GM12878 (cell line): ENCODE measurements around the gene RASA1. TPM values are rescaled to one million over a fixed set of nuclear protein-coding genes. Genes with fewer than 3 reads are reported as not detected.

Experiments used
- ATAC-seq: fragments of 200-7000 bp; cut with Tn5 transposase; 3 replicates; pipeline ENCODE4 v1.9.1; 2020; ENCODE audit warnings: mild to moderate bottlenecking, moderate library complexity
- BruUV-seq: library from RNA; stranded (reverse); fragments of 400-500 nt; replicated peaks from 2 replicates; lab custom pipeline; 2021; lab: Mats Ljungman, UMichigan
- CTCF ChIA-PET: fragments of 300-600 bp; sonication (Branson Sonifier 250); formaldehyde crosslinking; extraction: SDS; loops from one replicate; lab custom pipeline; 2021; ENCODE audit warnings: inconsistent platforms; lab: Yijun Ruan, JAX
- POLR2A ChIA-PET: fragments of 350-600 bp; formaldehyde crosslinking; extraction: SDS; loops from one replicate; lab custom pipeline; 2021; ENCODE audit warnings: inconsistent platforms; lab: Charles Lee
- RAD21 ChIA-PET: fragments of 300-600 bp; sonication (Branson Sonifier 250); formaldehyde crosslinking; loops from one replicate; lab custom pipeline; 2023; ENCODE audit warnings: antibody characterized with exemption; ENCODE audit not compliant: unreplicated experiment; lab: Charles Lee
- SMC1A ChIA-PET: fragments of 300-600 bp; sonication (Branson Sonifier 250); formaldehyde crosslinking; loops from one replicate; lab custom pipeline; 2023; ENCODE audit not compliant: unreplicated experiment, uncharacterized antibody; lab: Charles Lee
- DNase-seq: peaks from one replicate; pipeline ENCODE4 v3.0.0-alpha.2; 2011; ENCODE audit warnings: low read depth, low spot score
- FAIRE-seq: peaks from 3 replicates; lab custom pipeline; 2011; peaks lifted over from hg19 to GRCh38; lab: Jason Lieb, UNC
- H2AFZ ChIP-seq: 2 replicates; pipeline ENCODE4 v1.6.0; 2011; ENCODE audit warnings: low read depth, low read length, control low read depth; ENCODE audit not compliant: control insufficient read depth
- H3K27ac ChIP-seq: 2 replicates; pipeline ENCODE4 v1.5.1; 2011; ENCODE audit warnings: control low read depth; ENCODE audit not compliant: control insufficient read depth, insufficient read depth
- H3K27me3 ChIP-seq, 2 experiments: replicated peaks in 1 of 2; 2 replicates each; pipeline versions ENCODE4 v1.6.0 to v1.6.1; 2011; ENCODE audit warnings: low read length in 1 of 2; ENCODE audit not compliant: control insufficient read depth in 2 of 2, insufficient read depth in 2 of 2
- H3K36me3 ChIP-seq, 2 experiments: 2 replicates each; pipeline ENCODE4 v1.5.1; 2011; ENCODE audit warnings: low read length in 1 of 2; ENCODE audit not compliant: control insufficient read depth in 2 of 2, insufficient read depth in 2 of 2
- H3K4me1 ChIP-seq: 2 replicates; pipeline ENCODE4 v1.6.1; 2011; ENCODE audit warnings: mild to moderate bottlenecking, low read length, moderate library complexity, mixed read lengths; ENCODE audit not compliant: control insufficient read depth, insufficient read depth
- H3K4me2 ChIP-seq: 2 replicates; pipeline ENCODE4 v1.6.0; 2011; ENCODE audit warnings: control low read depth; ENCODE audit not compliant: control insufficient read depth, insufficient read depth
- H3K4me3 ChIP-seq: fragments of 200-600 bp; sonication (generic); 2 replicates; pipeline ENCODE4 v1.5.1; 2016
- H3K79me2 ChIP-seq: 2 replicates; pipeline ENCODE4 v1.6.0; 2011; ENCODE audit warnings: low read length; ENCODE audit not compliant: control insufficient read depth, insufficient read depth
- H3K9ac ChIP-seq: 2 replicates; pipeline ENCODE4 v1.8.0; 2011; ENCODE audit warnings: low read length, control low read depth, mixed read lengths; ENCODE audit not compliant: control insufficient read depth, insufficient read depth
- H3K9me3 ChIP-seq: replicated peaks from 3 replicates; pipeline ENCODE4 v1.5.1; 2011; ENCODE audit warnings: mild to moderate bottlenecking, low read length; ENCODE audit not compliant: control insufficient read depth, insufficient read depth
- H4K20me1 ChIP-seq: 2 replicates; pipeline ENCODE4 v1.6.0; 2011; ENCODE audit not compliant: control insufficient read depth, insufficient read depth
- CREB1 ChIP-seq: IDR thresholded peaks from 2 replicates; pipeline ENCODE4 v1.6.1; 2012; ENCODE audit warnings: low read depth, mild to moderate bottlenecking, inconsistent platforms
- GABPA ChIP-seq: IDR thresholded peaks from 2 replicates; pipeline ENCODE4 v1.6.1; 2014; ENCODE audit warnings: antibody characterized with exemption, low read depth, mild to moderate bottlenecking, inconsistent platforms
- IKZF1 ChIP-seq: fragments of 450-650 bp; conservative IDR thresholded peaks from 2 replicates; pipeline ENCODE4 v1.6.1; 2017; ENCODE audit warnings: antibody characterized with exemption, mild to moderate bottlenecking
- JUNB ChIP-seq: IDR thresholded peaks from 2 replicates; pipeline ENCODE4 v1.6.1; 2016; ENCODE audit warnings: antibody characterized with exemption, mild to moderate bottlenecking
- JUND ChIP-seq: IDR thresholded peaks from 2 replicates; pipeline ENCODE4 v1.6.1; 2012; ENCODE audit warnings: low read depth, mild to moderate bottlenecking, low read length, improper control_type of control experiment, moderate library complexity
- LARP7 ChIP-seq: fragments of 450-650 bp; IDR thresholded peaks from 2 replicates; pipeline ENCODE4 v1.6.1; 2017; ENCODE audit warnings: mild to moderate bottlenecking
- NR2F1 ChIP-seq: fragments of 450-650 bp; conservative IDR thresholded peaks from 2 replicates; pipeline ENCODE4 v1.6.1; 2017; ENCODE audit warnings: mild to moderate bottlenecking
- POLR2A ChIP-seq: IDR thresholded peaks from 2 replicates; pipeline ENCODE4 v1.6.1; 2011; ENCODE audit warnings: low read depth, mild to moderate bottlenecking, low read length
- POLR2AphosphoS2 ChIP-seq: IDR thresholded peaks from 2 replicates; pipeline ENCODE4 v1.6.1; 2011; ENCODE audit warnings: low read depth, mild to moderate bottlenecking, low read length, improper control_type of control experiment, moderate library complexity
- POLR2AphosphoS5 ChIP-seq: IDR thresholded peaks from 2 replicates; pipeline ENCODE4 v1.6.1; 2011; ENCODE audit warnings: mild to moderate bottlenecking, low read length, inconsistent platforms
- RCOR1 ChIP-seq: conservative IDR thresholded peaks from 2 replicates; pipeline ENCODE4 v1.6.1; 2012; ENCODE audit warnings: low read depth, low read length, improper control_type of control experiment
- RFX5 ChIP-seq: IDR thresholded peaks from 2 replicates; pipeline ENCODE4 v1.6.1; 2011; ENCODE audit warnings: low read depth, low read length, improper control_type of control experiment
- RUNX3 ChIP-seq: IDR thresholded peaks from 2 replicates; pipeline ENCODE4 v1.6.1; 2012; ENCODE audit warnings: low read length, inconsistent platforms
- SIX5 ChIP-seq: IDR thresholded peaks from 2 replicates; pipeline ENCODE4 v1.6.1; 2011; ENCODE audit warnings: mild to moderate bottlenecking, low read depth, low read length, moderate library complexity; ENCODE audit not compliant: severe bottlenecking
- SUZ12 ChIP-seq: fragments of 200-600 bp; sonication (generic); IDR thresholded peaks from one replicate; pipeline ENCODE4 v1.6.1; 2018; ENCODE audit warnings: antibody characterized with exemption, mild to moderate bottlenecking; ENCODE audit not compliant: unreplicated experiment
- ZNF384 ChIP-seq: IDR thresholded peaks from 2 replicates; pipeline ENCODE4 v1.6.1; 2012; ENCODE audit warnings: low read depth, mild to moderate bottlenecking, low read length, improper control_type of control experiment, borderline replicate concordance
- WGBS: methylation state at CpG from one replicate; pipeline ENCODE4 v1.1.6; 2016; ENCODE audit warnings: low lambda C conversion rate; ENCODE audit not compliant: insufficient replicate concordance, insufficient coverage; ENCODE audit errors: missing lambda C conversion rate; 5-methylcytosine and 5-hydroxymethylcytosine counted together
- in situ Hi-C: fragments of 300-500 bp; cut with MboI; formaldehyde crosslinking; loops from 9 replicates; pipeline ENCODE4 v1.14.3; 2018; ENCODE audit warnings: mixed read lengths
- intact Hi-C: fragments of 100-400 bp; cut with micrococcal nuclease; formaldehyde crosslinking; loops from one replicate; pipeline ENCODE4 v1.14.2; 2022; ENCODE audit not compliant: unreplicated experiment
- polyA plus RNA-seq, 11 experiments: library from polyadenylated mRNA; depleted of rRNA in 4 of 11; unstranded in 6 of 11; stranded (reverse) in 5 of 11; fragments of >200 nt; fragmentation: Nextera tagmentation in 4 of 11; fragmentation: Illumina TruSeq in 1 of 11; extraction: Ambion mirVana in 4 of 11; extraction: Trizol in 1 of 11; gene quantifications; 1 replicate in 1 of 11; 2 replicates in 10 of 11; pipeline versions ENCODE4 v1.2.1 to v1.2.3, GENCODE V29; 2011 to 2016; ENCODE audit warnings: inconsistent platforms in 2 of 11, missing spikeins in 2 of 11, low read depth in 1 of 11
- total RNA-seq, 4 experiments: library from RNA; depleted of rRNA in 3 of 4; stranded (reverse); fragments of >200 nt in 3 of 4; fragmentation: Illumina TruSeq in 1 of 4; extraction: Trizol in 1 of 4; gene quantifications; 2 replicates each; pipeline versions ENCODE4 v1.2.1 to v1.2.3, GENCODE V29; 2013 to 2021
- TF ChIP-seq, protein P1 (sequence below): IDR thresholded peaks from 2 replicates; pipeline ENCODE4 v1.6.1; 2012; ENCODE audit warnings: improper control_type of control experiment, low read depth, low read length; ENCODE audit not compliant: insufficient replicate concordance
- TF ChIP-seq, protein P2 (sequence below): fragments of 150-350 bp; IDR thresholded peaks from 2 replicates; pipeline ENCODE4 v1.6.1; 2016; ENCODE audit warnings: low read depth, low read length

The RASA1 gene
- total and polyA plus RNA-seq, 10 of the 15 experiments (the other 5 are each of a cell fraction or from before 2014, with no cell fraction given), result 7.8 to 72.3 (median 21.8) TPM

DNA sequence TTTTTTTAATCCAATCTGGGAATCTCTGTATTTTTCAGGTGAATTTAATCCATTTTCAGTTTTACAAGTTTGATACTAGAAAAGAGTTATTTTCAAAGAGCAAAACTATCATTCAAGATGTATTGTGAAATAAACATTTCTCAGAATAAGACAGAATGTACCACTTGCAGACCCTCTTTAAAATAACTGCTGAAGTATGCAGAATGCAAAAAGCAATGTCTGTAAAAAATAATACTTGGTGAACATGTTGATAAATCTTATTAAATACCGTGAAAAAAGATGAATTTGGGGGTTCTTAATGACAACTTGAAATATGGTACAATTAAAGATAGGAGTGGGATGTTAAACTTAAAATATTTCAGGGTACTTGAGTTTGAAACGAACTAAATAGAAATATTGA, 26.1 kb upstream of the RASA1 start:
- 71% methylated on average over 2 of the region's 2 CpGs for WGBS
- in situ Hi-C loops, result no loop called here

More for the DNA sequence above, 26.1 kb upstream of the RASA1 start:
- DNase-seq (no peak), ATAC-seq (no peak), FAIRE-seq (no peak)
- Histone ChIP-seq H2AFZ (no peak overlapping the region), H3K9me3 (no peaks in the 10 kb centered on the region), H3K4me1 (no peaks in the 10 kb centered on the region; the same call in 1 of the 2 replicates), H3K27ac (no peak overlapping the region), H3K27me3 (no peaks in the 10 kb centered on the region), H3K79me2 (no peaks in the 10 kb centered on the region), H3K4me2 (no peak overlapping the region), H4K20me1 (no peaks in the 10 kb centered on the region), H3K4me3 (no peak overlapping the region), H3K36me3 (no peaks in the 10 kb centered on the region), H3K9ac (no peak overlapping the region)
- TF ChIP-seq CREB1 (no peak), GABPA (no peak), NR2F1 (no peak), RCOR1 (no peak), POLR2A (no peak), LARP7 (no peak), IKZF1 (no peak), RFX5 (no peak), POLR2AphosphoS5 (no peak), SUZ12 (no peak), JUNB (no peak), JUND (no peak), RUNX3 (no peak), ZNF384 (no peak), SIX5 (no peak), POLR2AphosphoS2 (no peak)
- TF ChIP-seq, protein P1, sequence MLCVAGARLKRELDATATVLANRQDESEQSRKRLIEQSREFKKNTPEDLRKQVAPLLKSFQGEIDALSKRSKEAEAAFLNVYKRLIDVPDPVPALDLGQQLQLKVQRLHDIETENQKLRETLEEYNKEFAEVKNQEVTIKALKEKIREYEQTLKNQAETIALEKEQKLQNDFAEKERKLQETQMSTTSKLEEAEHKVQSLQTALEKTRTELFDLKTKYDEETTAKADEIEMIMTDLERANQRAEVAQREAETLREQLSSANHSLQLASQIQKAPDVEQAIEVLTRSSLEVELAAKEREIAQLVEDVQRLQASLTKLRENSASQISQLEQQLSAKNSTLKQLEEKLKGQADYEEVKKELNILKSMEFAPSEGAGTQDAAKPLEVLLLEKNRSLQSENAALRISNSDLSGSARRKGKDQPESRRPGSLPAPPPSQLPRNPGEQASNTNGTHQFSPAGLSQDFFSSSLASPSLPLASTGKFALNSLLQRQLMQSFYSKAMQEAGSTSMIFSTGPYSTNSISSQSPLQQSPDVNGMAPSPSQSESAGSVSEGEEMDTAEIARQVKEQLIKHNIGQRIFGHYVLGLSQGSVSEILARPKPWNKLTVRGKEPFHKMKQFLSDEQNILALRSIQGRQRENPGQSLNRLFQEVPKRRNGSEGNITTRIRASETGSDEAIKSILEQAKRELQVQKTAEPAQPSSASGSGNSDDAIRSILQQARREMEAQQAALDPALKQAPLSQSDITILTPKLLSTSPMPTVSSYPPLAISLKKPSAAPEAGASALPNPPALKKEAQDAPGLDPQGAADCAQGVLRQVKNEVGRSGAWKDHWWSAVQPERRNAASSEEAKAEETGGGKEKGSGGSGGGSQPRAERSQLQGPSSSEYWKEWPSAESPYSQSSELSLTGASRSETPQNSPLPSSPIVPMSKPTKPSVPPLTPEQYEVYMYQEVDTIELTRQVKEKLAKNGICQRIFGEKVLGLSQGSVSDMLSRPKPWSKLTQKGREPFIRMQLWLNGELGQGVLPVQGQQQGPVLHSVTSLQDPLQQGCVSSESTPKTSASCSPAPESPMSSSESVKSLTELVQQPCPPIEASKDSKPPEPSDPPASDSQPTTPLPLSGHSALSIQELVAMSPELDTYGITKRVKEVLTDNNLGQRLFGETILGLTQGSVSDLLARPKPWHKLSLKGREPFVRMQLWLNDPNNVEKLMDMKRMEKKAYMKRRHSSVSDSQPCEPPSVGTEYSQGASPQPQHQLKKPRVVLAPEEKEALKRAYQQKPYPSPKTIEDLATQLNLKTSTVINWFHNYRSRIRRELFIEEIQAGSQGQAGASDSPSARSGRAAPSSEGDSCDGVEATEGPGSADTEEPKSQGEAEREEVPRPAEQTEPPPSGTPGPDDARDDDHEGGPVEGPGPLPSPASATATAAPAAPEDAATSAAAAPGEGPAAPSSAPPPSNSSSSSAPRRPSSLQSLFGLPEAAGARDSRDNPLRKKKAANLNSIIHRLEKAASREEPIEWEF, result no peak
- TF ChIP-seq, protein P2, sequence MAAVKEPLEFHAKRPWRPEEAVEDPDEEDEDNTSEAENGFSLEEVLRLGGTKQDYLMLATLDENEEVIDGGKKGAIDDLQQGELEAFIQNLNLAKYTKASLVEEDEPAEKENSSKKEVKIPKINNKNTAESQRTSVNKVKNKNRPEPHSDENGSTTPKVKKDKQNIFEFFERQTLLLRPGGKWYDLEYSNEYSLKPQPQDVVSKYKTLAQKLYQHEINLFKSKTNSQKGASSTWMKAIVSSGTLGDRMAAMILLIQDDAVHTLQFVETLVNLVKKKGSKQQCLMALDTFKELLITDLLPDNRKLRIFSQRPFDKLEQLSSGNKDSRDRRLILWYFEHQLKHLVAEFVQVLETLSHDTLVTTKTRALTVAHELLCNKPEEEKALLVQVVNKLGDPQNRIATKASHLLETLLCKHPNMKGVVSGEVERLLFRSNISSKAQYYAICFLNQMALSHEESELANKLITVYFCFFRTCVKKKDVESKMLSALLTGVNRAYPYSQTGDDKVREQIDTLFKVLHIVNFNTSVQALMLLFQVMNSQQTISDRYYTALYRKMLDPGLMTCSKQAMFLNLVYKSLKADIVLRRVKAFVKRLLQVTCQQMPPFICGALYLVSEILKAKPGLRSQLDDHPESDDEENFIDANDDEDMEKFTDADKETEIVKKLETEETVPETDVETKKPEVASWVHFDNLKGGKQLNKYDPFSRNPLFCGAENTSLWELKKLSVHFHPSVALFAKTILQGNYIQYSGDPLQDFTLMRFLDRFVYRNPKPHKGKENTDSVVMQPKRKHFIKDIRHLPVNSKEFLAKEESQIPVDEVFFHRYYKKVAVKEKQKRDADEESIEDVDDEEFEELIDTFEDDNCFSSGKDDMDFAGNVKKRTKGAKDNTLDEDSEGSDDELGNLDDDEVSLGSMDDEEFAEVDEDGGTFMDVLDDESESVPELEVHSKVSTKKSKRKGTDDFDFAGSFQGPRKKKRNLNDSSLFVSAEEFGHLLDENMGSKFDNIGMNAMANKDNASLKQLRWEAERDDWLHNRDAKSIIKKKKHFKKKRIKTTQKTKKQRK, result no peak
- intact Hi-C loops, result no loop called here
- ChIA-PET SMC1A (interaction anchor here (1.5 to 3.1 kb wide), 3 partner anchors 10 to 26 kb away, joined by 3 to 21 read pairs (median 5); partner anchors contain the start of gene RASA1), CTCF (interaction anchor here (0.5 kb wide), 1 partner anchor 625 kb away, joined by 3 read pairs; no protein-coding TSS in a partner anchor), RAD21 (interaction anchor here (1.3 kb wide), 1 partner anchor 14 kb away, joined by 3 read pairs; no protein-coding TSS in a partner anchor), POLR2A (no interaction called here)
- BruUV-seq, result no TSS peak
